Subcutaneous adipose tissue (tissue), 4 donors: ENCODE data around the gene ATP2C2. TPM values are rescaled to one million over a fixed set of nuclear protein-coding genes. Genes with fewer than 3 reads are reported as not detected.

Experiments used
- total RNA-seq, 4 donors: library from RNA; depleted of rRNA; stranded (reverse); fragments of >200 nt; gene quantifications; one replicate each; pipeline ENCODE4 v1.1.0, GENCODE V29; 2016
- TF ChIP-seq, protein P1 (sequence below): fragments of 450-650 bp; IDR thresholded peaks from one replicate; pipeline ENCODE4 v1.5.1; 2016; ENCODE audit warnings: low read depth, mild to moderate bottlenecking, control low read depth, antibody characterized with exemption, moderate library complexity

The ATP2C2 gene
- total RNA-seq, 4 donors from 2014 or later = not detected

DNA sequence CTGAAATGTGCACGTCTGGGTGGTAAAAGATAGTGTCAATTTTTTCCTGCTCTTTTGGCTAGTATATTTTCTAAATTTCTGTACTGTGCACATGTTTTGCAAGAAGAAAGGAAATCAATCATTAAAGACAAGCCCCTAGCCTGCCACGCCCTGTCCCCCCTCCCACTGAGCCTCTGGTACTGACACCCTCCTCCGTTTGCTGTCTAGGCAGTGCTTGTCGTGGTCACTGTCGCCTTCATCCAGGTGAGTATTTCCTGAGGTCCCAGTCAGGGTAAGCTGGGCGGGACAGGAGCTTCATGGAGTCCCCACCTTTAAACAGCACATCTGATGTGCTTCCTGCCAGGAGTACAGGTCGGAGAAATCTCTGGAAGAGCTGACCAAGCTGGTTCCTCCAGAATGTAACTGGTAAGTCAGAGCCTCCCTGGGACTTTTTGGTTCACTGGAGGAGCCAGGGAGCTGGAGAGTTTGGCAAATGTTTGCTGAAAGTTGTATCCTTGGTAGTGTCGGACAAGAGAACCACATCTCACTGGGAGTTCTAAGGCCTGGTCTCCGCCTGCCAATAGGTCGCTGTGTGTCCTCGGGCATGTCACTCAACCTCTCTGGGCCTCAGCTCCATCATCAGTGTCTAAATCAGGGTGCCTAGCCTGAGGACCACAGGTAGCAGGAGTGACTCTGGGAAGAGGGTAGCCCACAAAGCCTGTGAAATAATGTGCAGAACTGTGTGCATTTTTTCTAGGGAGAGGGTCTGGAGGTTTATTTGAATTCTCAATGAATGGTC is 42.2 kb downstream of the ATP2C2 start:
- TF ChIP-seq, protein P1, sequence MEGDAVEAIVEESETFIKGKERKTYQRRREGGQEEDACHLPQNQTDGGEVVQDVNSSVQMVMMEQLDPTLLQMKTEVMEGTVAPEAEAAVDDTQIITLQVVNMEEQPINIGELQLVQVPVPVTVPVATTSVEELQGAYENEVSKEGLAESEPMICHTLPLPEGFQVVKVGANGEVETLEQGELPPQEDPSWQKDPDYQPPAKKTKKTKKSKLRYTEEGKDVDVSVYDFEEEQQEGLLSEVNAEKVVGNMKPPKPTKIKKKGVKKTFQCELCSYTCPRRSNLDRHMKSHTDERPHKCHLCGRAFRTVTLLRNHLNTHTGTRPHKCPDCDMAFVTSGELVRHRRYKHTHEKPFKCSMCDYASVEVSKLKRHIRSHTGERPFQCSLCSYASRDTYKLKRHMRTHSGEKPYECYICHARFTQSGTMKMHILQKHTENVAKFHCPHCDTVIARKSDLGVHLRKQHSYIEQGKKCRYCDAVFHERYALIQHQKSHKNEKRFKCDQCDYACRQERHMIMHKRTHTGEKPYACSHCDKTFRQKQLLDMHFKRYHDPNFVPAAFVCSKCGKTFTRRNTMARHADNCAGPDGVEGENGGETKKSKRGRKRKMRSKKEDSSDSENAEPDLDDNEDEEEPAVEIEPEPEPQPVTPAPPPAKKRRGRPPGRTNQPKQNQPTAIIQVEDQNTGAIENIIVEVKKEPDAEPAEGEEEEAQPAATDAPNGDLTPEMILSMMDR = no peak

DNA sequence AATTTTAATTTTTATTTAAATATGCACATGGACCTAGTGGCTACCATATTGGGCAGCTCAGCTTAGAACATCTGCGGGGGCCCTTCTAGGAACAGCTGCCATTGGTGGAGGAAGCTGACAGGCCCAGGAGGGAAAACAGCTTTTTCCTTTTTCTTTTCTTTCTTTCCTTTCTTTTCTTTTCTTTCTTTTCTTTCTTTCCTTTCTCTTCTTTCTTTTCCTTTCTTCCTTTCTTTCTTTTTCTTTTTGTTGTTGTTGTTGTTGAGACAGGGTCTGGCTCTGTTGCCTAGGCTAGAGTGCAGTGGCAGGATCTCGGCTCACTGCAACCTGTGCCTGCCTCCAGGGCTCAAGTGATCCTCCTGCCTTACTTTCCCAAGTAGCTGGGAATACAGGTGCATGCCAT is 43.4 kb downstream of the ATP2C2 start:
- TF ChIP-seq, protein P1 = no peak

DNA sequence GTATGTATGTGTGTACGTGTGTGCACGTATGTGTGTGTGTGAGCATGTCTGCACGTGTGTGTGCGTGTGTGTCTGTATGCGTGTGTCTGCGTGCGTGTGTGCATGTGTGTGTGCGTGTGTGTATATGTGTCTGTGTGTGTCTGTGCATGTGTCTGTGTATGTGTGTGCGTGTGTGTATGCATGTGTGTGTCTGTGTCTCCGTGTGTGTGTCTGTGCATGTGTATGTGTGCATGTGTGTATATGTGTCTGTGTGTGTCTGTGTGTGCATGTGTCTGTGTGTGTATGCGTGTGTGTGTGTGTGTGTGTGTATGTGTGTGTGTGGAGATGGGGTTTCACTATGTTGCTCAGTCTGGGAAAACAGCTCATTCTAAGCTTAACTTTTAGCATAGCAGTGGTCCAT is 43.9 kb downstream of the ATP2C2 start:
- TF ChIP-seq, protein P1 = no peak

DNA sequence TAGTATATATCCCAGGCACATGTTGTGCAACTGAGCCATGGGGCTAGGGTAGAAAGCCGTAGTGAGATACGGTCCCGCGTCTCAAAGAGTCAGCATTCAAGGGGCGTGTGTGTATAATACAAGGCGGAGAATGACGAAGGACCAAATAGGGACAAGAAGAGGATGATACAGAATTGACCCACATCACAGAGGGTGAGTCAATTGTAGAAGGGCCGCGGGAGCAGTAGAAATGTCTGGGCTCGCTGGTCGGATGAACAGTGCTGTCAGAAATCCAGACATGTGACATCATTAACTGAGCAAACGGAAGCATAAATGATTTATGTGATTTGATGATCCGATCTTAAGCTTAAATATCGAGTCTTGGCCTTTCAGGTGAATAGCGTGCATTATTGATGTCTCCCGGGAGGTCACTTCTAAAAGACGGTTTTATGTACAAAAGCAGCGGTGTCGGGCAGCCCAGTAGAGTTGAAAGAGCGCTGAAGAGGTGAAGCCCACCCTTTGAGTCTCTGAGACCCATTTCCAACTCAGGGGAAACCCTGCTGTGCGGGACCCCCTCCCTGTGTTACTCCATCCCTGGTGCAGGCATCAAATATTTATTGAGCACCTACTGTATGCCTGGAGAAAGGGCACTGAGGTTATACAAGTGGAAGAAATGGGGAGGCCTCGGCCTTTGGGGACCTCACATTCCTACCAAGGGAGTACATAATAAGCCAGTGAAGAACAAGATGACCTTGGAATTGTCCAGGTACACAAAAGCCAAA is 45.1 kb downstream of the ATP2C2 start:
- TF ChIP-seq, protein P1 = no peak

DNA sequence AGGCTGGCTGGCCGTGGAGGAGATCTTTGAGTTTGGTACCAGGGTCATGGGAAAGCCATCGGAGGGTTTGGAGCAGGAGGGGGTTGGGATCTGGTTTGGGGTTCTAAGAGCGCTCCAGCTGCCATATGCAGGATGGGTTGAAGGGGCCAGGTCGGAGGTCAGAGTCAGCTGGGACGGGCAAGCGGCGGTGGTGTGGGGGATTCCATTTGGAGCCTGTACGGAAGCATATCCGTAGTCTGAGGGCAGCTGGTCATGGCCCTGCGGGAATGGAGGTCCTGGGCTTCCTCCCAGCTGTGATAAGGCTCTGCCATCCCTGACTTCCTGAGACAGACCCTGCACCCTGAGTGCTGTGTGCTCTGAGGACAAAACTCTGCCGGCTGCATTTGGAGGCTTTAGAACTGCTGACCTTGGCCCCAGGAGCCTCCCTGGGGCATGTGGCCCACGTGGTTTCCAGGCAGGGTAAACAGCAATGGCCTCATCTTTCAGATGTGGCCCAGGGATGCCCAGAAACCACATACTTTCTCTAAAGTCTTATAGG is 46.5 kb downstream of the ATP2C2 start:
- TF ChIP-seq, protein P1 = no peak

DNA sequence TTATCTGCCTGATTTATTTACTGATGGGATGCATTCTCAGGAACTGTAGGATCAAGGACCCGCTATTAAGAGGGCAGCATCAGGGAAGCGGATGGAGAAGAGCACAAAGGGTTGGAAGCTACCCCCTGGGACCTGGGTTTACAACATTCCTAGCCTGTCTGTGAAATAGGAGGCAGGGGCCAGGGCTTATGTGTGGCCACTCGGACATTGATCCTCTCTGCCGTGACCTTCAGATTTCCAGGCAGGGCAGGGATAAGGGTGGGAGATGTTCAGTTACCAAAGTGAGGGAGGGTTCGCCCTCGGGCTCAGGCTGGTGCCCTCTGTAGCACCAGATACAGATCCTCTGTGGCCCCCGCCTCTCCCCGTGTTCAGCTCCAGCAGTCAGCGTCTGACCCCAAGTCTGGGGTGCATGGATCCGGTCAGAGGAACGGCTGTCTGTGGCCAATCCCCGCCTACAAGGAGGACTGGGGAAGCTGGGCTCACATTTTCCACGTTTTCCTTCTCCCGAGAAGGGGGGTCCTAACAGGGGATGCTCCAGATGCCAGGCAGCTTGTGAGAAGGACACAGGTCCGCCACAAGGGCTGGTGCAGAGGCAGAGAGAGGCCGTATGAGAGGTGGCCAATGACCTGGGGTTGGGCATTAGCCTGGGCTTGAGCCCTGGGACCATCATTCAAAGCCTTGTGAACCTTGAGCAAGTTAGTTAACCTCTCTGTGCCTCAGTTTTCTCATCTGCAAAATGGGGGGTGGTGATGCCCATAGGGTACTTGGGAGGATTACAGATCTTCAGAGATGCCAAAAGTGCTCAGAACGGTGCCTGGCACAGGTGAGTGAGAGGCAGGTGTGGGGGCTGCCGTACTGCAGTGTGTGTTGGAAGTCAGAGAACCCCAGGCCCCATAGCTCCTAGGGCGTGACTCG is 48.3 kb downstream of the ATP2C2 start:
- TF ChIP-seq, protein P1 = no peak
